HG02973 (cell line): Measurements from ENCODE around the gene ACBD5.
A peak's percentile ranks its signal among the peaks of the same experiment; 100 is the strongest.

ENCODE experiments used
- ATAC-seq: cut with Tn5 transposase; IDR thresholded peaks from one replicate; pipeline ENCODE4 v1.9.1; 2021; ENCODE audit warnings: moderate library complexity; ENCODE audit not compliant: unreplicated experiment

The ACBD5 gene

GRCh38 chr10:27155066-27155754 lies 85.4 kb downstream of the ACBD5 start, which contains the start of gene MASTL:
MASTL (plus strand) TSS chr10:27155352; CDS start chr10:27155427, 75 bp downstream.
- ATAC-seq, result peak; percentile 69

DNA sequence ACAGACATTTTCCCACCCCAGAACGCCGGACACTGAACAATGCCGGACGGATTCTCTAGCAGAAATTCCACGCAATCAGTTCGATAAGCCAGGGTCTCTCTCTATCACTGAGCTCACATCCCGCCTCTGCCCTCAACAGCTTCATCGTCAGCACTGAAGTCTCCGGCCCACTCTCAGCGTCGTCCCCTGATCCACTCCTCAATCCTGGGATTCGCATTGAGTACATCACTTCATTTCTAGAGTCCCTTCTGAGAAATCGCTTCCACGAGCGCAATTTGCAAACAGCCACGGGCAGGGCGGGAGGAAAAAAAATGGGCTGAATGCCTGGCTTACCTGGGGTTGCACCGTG lies 86.8 kb downstream of the ACBD5 start:
- ATAC-seq, result peak; percentile 8

DNA sequence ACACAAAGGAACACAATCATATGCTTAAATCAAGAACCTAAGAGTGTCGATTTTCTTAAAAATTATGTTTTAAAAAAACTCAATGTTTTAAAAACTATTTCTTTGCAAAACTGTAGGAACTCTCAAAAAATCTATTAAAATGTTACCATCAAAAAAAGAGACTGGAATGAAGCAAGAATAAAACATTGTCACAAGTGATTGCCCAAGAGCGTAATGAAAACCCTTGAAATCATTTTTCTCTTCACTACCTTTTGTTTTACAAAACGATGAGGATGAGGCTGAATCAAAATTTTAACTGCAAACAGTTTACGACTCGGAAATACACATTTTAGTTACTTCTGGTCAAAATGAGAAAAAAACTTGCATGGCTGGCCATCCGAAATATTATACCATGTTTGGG lies 87.3 kb downstream of the ACBD5 start:
- ATAC-seq, result no peak

DNA sequence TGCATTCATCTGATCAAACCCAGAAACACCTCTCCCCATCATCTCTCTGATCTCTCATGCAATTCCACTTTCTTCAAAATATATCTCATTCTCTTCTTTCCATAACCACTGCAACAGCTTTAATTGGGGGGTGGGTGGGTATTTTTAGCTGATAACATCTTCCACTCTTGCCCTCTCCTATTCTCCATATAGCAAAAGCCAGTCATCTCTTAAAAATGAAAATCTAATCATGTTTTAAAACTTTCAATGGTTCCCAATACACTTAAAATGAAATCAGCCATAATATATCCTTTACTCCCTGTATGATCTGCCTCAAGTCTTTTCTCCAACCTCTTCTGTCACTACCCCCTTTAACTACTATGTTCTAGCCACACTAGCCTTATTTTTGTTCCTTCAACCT lies 87.9 kb downstream of the ACBD5 start:
- no peak for ATAC-seq

- no peak for ATAC-seq
Measured at GRCh38 chr10:27150261-27150660, 90.3 kb downstream of the ACBD5 start.

DNA sequence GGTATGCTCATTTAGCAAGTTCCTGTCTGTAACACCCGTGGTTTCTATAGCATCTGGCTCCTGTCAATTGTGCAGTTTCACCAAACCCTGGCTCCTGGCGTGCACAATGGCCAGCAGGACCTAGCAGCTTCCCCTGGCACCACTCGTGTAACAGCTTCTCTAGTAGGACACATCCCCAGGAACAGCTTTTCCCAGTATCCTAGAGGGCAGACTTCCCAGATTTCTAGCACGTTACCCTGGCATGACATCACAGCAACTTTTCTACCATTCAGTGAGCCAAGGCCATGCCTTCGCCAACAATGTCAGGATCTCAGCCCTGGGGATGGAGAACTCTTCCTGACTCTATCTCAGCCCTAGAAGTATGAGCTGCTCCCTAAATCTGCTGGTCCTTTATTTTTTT lies 92.9 kb downstream of the ACBD5 start:
- ATAC-seq, result no peak

GRCh38 chr10:27145937-27146336 lies 94.7 kb downstream of the ACBD5 start:
- no peak for ATAC-seq
